HL-60 (cell line): ENCODE measurements around the gene MTHFSD.

Experiments
- DNase-seq, 2 experiments: peaks; one replicate each; pipeline ENCODE4 v3.0.0-alpha.2; 2010 to 2020; ENCODE audit warnings: low read depth in 1 of 2, low spot score in 1 of 2
- H3K27ac ChIP-seq: fragments of 250-450 bp; sonication (Bioruptor Pico); replicated peaks from 2 replicates; pipeline ENCODE4 v1.5.1; 2020; ENCODE audit warnings: mild to moderate bottlenecking, moderate library complexity
- H3K27me3 ChIP-seq: fragments of 250-450 bp; sonication (Bioruptor Pico); 2 replicates; pipeline ENCODE4 v1.5.1; 2021; ENCODE audit warnings: mild to moderate bottlenecking, moderate library complexity; ENCODE audit not compliant: insufficient read depth, poor library complexity, severe bottlenecking
- H3K4me3 ChIP-seq: replicated peaks from 2 replicates; pipeline ENCODE4 v1.5.1; 2011; ENCODE audit warnings: mild to moderate bottlenecking, control low read depth, low read length; ENCODE audit not compliant: insufficient read depth
- GABPA ChIP-seq: IDR thresholded peaks from 2 replicates; pipeline ENCODE4 v1.6.1; 2012; ENCODE audit warnings: low read depth
- POLR2AphosphoS5 ChIP-seq: IDR thresholded peaks from 2 replicates; pipeline ENCODE4 v1.6.1; 2012; ENCODE audit warnings: low read depth
- REST ChIP-seq: IDR thresholded peaks from 2 replicates; pipeline ENCODE4 v1.6.1; 2012; ENCODE audit warnings: low read depth; ENCODE audit not compliant: insufficient replicate concordance
- SPI1 ChIP-seq: IDR thresholded peaks from 2 replicates; pipeline ENCODE4 v1.6.1; 2012; ENCODE audit warnings: low read depth, mild to moderate bottlenecking, borderline replicate concordance
- TF ChIP-seq, protein P1 (sequence below): IDR thresholded peaks from one replicate; pipeline ENCODE4 v1.5.1; 2011; ENCODE audit warnings: low read length, control low read depth, inconsistent platforms; ENCODE audit not compliant: insufficient read depth

MTHFSD gene

GRCh38 chr16:86528061-86528929 is 26.7 kb downstream of the MTHFSD start:
- DNase-seq = no peak
- Histone ChIP-seq H3K4me3 (no peak overlapping the region), H3K27me3 (no peaks in the 10 kb centered on the region), H3K27ac (no peak overlapping the region)
- TF ChIP-seq, protein P1, sequence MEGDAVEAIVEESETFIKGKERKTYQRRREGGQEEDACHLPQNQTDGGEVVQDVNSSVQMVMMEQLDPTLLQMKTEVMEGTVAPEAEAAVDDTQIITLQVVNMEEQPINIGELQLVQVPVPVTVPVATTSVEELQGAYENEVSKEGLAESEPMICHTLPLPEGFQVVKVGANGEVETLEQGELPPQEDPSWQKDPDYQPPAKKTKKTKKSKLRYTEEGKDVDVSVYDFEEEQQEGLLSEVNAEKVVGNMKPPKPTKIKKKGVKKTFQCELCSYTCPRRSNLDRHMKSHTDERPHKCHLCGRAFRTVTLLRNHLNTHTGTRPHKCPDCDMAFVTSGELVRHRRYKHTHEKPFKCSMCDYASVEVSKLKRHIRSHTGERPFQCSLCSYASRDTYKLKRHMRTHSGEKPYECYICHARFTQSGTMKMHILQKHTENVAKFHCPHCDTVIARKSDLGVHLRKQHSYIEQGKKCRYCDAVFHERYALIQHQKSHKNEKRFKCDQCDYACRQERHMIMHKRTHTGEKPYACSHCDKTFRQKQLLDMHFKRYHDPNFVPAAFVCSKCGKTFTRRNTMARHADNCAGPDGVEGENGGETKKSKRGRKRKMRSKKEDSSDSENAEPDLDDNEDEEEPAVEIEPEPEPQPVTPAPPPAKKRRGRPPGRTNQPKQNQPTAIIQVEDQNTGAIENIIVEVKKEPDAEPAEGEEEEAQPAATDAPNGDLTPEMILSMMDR = no peak
- no peak for TF ChIP-seq POLR2AphosphoS5
- no peak for TF ChIP-seq SPI1
- TF ChIP-seq REST = no peak
- TF ChIP-seq GABPA = no peak

DNA sequence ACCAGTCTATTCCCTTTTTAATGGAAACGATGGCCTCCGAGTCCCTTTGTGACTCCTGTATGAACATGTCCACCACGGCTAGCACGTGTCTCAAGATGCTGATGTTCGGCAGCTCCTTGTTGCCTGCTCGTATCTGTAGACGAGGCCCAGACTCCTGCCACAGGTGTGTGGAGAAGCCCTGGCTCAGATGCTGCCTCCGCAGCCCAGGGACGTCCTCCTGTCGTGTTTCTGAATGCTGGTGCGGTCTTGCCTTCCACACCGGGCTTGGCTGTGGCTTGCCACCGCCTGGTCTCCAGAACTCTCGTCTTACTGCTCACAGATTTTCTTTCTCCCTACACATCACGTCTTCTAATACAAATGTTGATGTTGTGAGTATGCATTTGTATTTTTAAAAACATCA is 27.7 kb downstream of the MTHFSD start:
- Histone ChIP-seq H3K27me3 (no peaks in the 10 kb centered on the region), H3K27ac (no peak overlapping the region), H3K4me3 (no peak overlapping the region)
- no peak for DNase-seq
- TF ChIP-seq POLR2AphosphoS5 (no peak), REST (no peak), GABPA (no peak), SPI1 (no peak)
- TF ChIP-seq, protein P1 = no peak

DNA sequence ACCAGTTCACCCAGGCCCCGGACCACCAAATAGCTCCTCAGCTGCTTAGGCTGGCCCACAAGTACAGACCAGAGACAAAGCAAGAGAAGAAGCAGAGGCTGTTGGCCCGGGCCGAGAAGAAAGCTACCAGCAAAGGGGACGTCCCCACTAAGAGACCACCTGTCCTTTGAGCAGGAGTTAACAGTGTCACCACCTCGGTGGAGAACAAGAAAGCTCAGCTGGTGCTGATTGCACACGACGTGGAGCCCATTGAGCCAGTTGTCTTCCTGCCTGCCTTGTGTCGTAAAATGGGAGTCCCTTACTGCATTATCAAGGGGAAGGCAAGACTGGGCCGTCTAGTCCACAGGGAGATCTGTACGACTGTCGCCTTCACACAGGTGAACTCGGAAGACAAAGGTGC is 29.3 kb downstream of the MTHFSD start:
- TF ChIP-seq, protein P1 = no peak
- TF ChIP-seq SPI1 (no peak), GABPA (no peak), REST (no peak), POLR2AphosphoS5 (no peak)
- H3K27me3 ChIP-seq = no peaks in the 10 kb centered on the region
- no peak overlapping the region for H3K27ac ChIP-seq
- DNase-seq = no peak
- H3K4me3 ChIP-seq = no peak overlapping the region
